ENCODE measurements around the gene PRKCSH.
"Not testable (repeated sequence)": the region's sequence is repeated elsewhere in the genome, so short reads cannot be mapped to it uniquely, and the experiment has no call there.

Gene PRKCSH

GRCh38 chr19:11450570-11451326 lies 15.3 kb downstream of the PRKCSH start:
- DNase-seq (ENCODE audit: low read depth) = no peak

- DNase-seq (ENCODE audit: low read depth) = no peak
Observed at GRCh38 chr19:11451327-11451870, 16.0 kb downstream of the PRKCSH start.

GRCh38 chr19:11451871-11452619 lies 16.6 kb downstream of the PRKCSH start:
- no peak for DNase-seq (ENCODE audit: low read depth)

GRCh38 chr19:11452620-11453310 lies 17.3 kb downstream of the PRKCSH start:
- DNase-seq (ENCODE audit: low read depth) = no peak

GRCh38 chr19:11453468-11454341 lies 18.3 kb downstream of the PRKCSH start:
- no peak for DNase-seq (ENCODE audit: low read depth)

GRCh38 chr19:11455233-11455554 lies 19.8 kb downstream of the PRKCSH start:
- not testable (repeated sequence) for DNase-seq (ENCODE audit: low read depth)

- DNase-seq (ENCODE audit: low read depth) = no peak
Observed at GRCh38 chr19:11456659-11457058, 21.2 kb downstream of the PRKCSH start.

GRCh38 chr19:11457115-11457514 lies 21.7 kb downstream of the PRKCSH start:
- no peak for DNase-seq (ENCODE audit: low read depth)

GRCh38 chr19:11457831-11458230 lies 22.4 kb downstream of the PRKCSH start:
- DNase-seq (ENCODE audit: low read depth) = no peak

- no peak for DNase-seq (ENCODE audit: low read depth)
Observed at GRCh38 chr19:11458236-11458900, 22.9 kb downstream of the PRKCSH start.

- not testable (repeated sequence) for DNase-seq (ENCODE audit: low read depth)
Observed at GRCh38 chr19:11458912-11459311, 23.5 kb downstream of the PRKCSH start.

- no peak for DNase-seq (ENCODE audit: low read depth)
Observed at GRCh38 chr19:11460207-11460606, 24.8 kb downstream of the PRKCSH start.

- DNase-seq (ENCODE audit: low read depth) = no peak
Observed at GRCh38 chr19:11461453-11461852, 26.0 kb downstream of the PRKCSH start.

- DNase-seq (ENCODE audit: low read depth) = no peak
Observed at GRCh38 chr19:11463391-11463790, 28.0 kb downstream of the PRKCSH start.

GRCh38 chr19:11464333-11465265 lies 29.2 kb downstream of the PRKCSH start:
- DNase-seq (ENCODE audit: low read depth) = no peak

- no peak for DNase-seq (ENCODE audit: low read depth)
Observed at GRCh38 chr19:11465600-11465999, 30.2 kb downstream of the PRKCSH start.

- not testable (repeated sequence) for DNase-seq (ENCODE audit: low read depth)
Observed at GRCh38 chr19:11468266-11468845, 32.9 kb downstream of the PRKCSH start.

GRCh38 chr19:11473725-11474124 lies 38.3 kb downstream of the PRKCSH start:
- DNase-seq (ENCODE audit: low read depth) = no peak

- not testable (repeated sequence) for DNase-seq (ENCODE audit: low read depth)
Observed at GRCh38 chr19:11475343-11475742, 39.9 kb downstream of the PRKCSH start.

GRCh38 chr19:11475861-11476260 lies 40.4 kb downstream of the PRKCSH start:
- DNase-seq (ENCODE audit: low read depth) = no peak

Measured in stimulated activated CD8-positive, alpha-beta memory T cell treated with anti-CD3 and anti-CD28 coated beads, Interleukin-15, amount 100 ng/mL, for 24 hours (primary cell).